BJ (cell line): ENCODE results near the gene KIAA0319L. TPM values are rescaled to one million over a fixed set of nuclear protein-coding genes. Genes with fewer than 3 reads are reported as not detected.

ENCODE experiments used
- CTCF ChIA-PET: fragments of 350-600 bp; formaldehyde crosslinking; extraction: SDS; loops from one replicate; lab custom pipeline; 2021; ENCODE audit warnings: antibody characterized with exemption, inconsistent platforms; lab: Yijun Ruan, JAX
- POLR2A ChIA-PET: fragments of 300-600 bp; sonication (Branson Sonifier 250); formaldehyde crosslinking; extraction: SDS; loops from one replicate; lab custom pipeline; 2021; ENCODE audit warnings: antibody characterized with exemption; lab: Charles Lee
- DNase-seq: peaks from one replicate; pipeline ENCODE4 v3.0.0-alpha.2; 2011; ENCODE audit warnings: low read depth
- H3K27me3 ChIP-seq: 2 replicates; pipeline ENCODE4 v1.6.0; 2011; ENCODE audit warnings: low read length; ENCODE audit not compliant: control insufficient read depth, insufficient read depth
- H3K36me3 ChIP-seq: 2 replicates; pipeline ENCODE4 v1.5.1; 2011; ENCODE audit warnings: low read length; ENCODE audit not compliant: control insufficient read depth, insufficient read depth
- H3K4me3 ChIP-seq: 2 replicates; pipeline ENCODE4 v1.5.1; 2011; ENCODE audit warnings: low read depth, mild to moderate bottlenecking, control low read depth, low read length
- polyA plus RNA-seq: library from polyadenylated mRNA; depleted of rRNA; stranded (reverse); fragments of >200 nt; gene quantifications from 2 replicates; pipeline ENCODE4 v1.2.3, GENCODE V29; 2011
- TF ChIP-seq, protein P1 (sequence below): IDR thresholded peaks from 2 replicates; pipeline ENCODE4 v1.5.1; 2011; ENCODE audit warnings: low read depth, mild to moderate bottlenecking, control low read depth, inconsistent platforms, low read length, moderate library complexity; ENCODE audit not compliant: insufficient read depth

The KIAA0319L gene
- polyA plus RNA-seq, 1 experiment, result 36.3 TPM

DNA sequence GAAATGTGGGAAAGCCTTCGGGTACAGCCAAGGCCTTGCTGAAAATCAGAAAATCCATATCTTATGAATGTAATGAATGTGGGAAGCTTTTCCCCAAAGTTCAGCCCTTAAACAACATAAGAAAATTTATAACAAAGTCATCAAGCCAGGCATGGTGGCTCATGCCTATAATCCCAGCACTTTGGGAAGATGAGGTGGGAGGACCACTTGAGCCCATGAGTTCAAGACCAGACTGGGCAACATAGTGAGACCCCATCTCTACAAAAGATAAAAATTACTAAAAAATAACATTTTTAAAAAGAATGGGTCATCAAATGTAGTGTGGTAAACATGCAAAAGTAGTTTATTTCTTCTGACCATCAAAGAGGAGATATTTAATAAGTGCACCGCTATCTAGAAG, 45.9 kb downstream of the KIAA0319L start:
- POLR2A ChIA-PET, result no interaction called here

DNA sequence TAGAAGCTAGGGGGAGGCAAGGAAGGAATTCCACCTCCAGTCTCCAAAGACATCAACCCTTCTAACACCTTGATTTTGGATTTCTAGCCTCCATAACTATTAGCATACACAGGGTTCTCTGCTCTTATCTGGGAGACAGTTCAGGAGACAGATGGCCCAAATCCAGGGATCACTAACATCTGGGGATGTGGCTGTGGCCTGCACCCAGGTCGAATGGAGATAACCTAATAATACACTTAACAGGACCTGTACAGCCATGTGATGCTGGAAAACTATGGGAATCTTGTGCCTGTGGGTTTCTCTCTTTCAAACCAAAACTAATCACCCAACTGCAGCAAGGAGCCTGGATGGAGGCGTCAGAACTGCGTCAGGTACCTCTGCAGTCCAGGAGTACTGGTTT, 47.6 kb downstream of the KIAA0319L start:
- H3K27me3 ChIP-seq, result no peaks in the 10 kb centered on the region
- ChIA-PET POLR2A (interaction anchor here (0.5 kb wide), 1 partner anchor 27 kb away, joined by 6 read pairs; no protein-coding TSS in a partner anchor), CTCF (no interaction called here)
- TF ChIP-seq, protein P1, sequence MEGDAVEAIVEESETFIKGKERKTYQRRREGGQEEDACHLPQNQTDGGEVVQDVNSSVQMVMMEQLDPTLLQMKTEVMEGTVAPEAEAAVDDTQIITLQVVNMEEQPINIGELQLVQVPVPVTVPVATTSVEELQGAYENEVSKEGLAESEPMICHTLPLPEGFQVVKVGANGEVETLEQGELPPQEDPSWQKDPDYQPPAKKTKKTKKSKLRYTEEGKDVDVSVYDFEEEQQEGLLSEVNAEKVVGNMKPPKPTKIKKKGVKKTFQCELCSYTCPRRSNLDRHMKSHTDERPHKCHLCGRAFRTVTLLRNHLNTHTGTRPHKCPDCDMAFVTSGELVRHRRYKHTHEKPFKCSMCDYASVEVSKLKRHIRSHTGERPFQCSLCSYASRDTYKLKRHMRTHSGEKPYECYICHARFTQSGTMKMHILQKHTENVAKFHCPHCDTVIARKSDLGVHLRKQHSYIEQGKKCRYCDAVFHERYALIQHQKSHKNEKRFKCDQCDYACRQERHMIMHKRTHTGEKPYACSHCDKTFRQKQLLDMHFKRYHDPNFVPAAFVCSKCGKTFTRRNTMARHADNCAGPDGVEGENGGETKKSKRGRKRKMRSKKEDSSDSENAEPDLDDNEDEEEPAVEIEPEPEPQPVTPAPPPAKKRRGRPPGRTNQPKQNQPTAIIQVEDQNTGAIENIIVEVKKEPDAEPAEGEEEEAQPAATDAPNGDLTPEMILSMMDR, result no peak
- H3K36me3 ChIP-seq, result no peaks in the 10 kb centered on the region
- DNase-seq, result no peak
- H3K4me3 ChIP-seq, result no peak overlapping the region

More for the DNA sequence above, 45.9 kb downstream of the KIAA0319L start:
- CTCF ChIA-PET, result no interaction called here
- Histone ChIP-seq H3K4me3 (no peak overlapping the region), H3K36me3 (no peaks in the 10 kb centered on the region), H3K27me3 (no peaks in the 10 kb centered on the region)
- TF ChIP-seq, protein P1, result no peak
- no peak for DNase-seq

DNA sequence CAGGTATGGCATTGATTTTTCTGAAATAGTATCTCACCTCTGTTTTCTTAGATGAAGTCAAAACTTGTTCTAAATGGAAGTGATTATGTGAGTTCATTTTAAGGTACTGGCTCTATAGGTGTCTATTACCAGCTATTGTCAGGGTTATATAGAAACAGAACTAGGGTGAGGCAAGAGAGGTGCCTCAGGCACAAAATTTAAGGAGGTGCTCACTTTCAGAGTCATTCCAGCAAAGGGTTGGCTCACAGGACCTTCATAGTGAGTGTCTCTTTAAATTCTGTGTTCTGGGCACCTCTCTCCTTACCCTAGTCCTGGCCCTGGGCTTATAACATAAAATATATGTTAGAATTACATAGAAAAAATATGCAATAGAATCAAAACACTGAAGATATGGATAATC, 49.3 kb downstream of the KIAA0319L start:
- ChIA-PET POLR2A (no interaction called here), CTCF (interaction anchor here (1.0 kb wide), 1 partner anchor 9 kb away, joined by 3 read pairs; no protein-coding TSS in a partner anchor)
- H3K4me3 ChIP-seq, result no peak overlapping the region
- H3K36me3 ChIP-seq, result no peaks in the 10 kb centered on the region
- no peak for DNase-seq
- TF ChIP-seq, protein P1, result no peak
- no peaks in the 10 kb centered on the region for H3K27me3 ChIP-seq

GRCh38 chr1:35506960-35507912, 50.0 kb downstream of the KIAA0319L start:
- no peak for DNase-seq
- TF ChIP-seq, protein P1, result no peak
- no peaks in the 10 kb centered on the region for H3K27me3 ChIP-seq
- no peak overlapping the region for H3K4me3 ChIP-seq
- ChIA-PET POLR2A (no interaction called here), CTCF (interaction anchor here (0.5 kb wide), 1 partner anchor 502 kb away, joined by 3 read pairs; no protein-coding TSS in a partner anchor)
- no peaks in the 10 kb centered on the region for H3K36me3 ChIP-seq
